ENCODE data around the gene ZNF688.
"Not testable (repeated sequence)": the region's sequence is repeated elsewhere in the genome, so short reads cannot be mapped to it uniquely, and the experiment has no call there.

The ZNF688 gene

GRCh38 chr16:30557707-30557956 lies 13.9 kb downstream of the ZNF688 start:
- DNase-seq (ENCODE audit: low read depth): no peak

GRCh38 chr16:30556125-30556473 lies 15.4 kb downstream of the ZNF688 start:
- DNase-seq (ENCODE audit: low read depth): no peak

GRCh38 chr16:30555315-30556124 lies 16.0 kb downstream of the ZNF688 start:
- DNase-seq (ENCODE audit: low read depth): no peak

GRCh38 chr16:30554557-30555314 lies 16.8 kb downstream of the ZNF688 start:
- DNase-seq (ENCODE audit: low read depth): no peak

GRCh38 chr16:30553393-30553899 lies 18.1 kb downstream of the ZNF688 start:
- no peak for DNase-seq (ENCODE audit: low read depth)

GRCh38 chr16:30552956-30553355 lies 18.6 kb downstream of the ZNF688 start:
- DNase-seq (ENCODE audit: low read depth): no peak

- no peak for DNase-seq (ENCODE audit: low read depth)
Observed at GRCh38 chr16:30551781-30552180, 19.7 kb downstream of the ZNF688 start.

- DNase-seq (ENCODE audit: low read depth): no peak
Observed at GRCh38 chr16:30548416-30549253, 22.9 kb downstream of the ZNF688 start.

- no peak for DNase-seq (ENCODE audit: low read depth)
Observed at GRCh38 chr16:30546115-30546514, 25.4 kb downstream of the ZNF688 start.

- DNase-seq (ENCODE audit: low read depth): no peak
Observed at GRCh38 chr16:30543067-30543466, 28.4 kb downstream of the ZNF688 start.

- no peak for DNase-seq (ENCODE audit: low read depth)
Observed at GRCh38 chr16:30541502-30542329, 29.8 kb downstream of the ZNF688 start.

GRCh38 chr16:30540916-30541464 lies 30.5 kb downstream of the ZNF688 start:
- DNase-seq (ENCODE audit: low read depth): not testable (repeated sequence)

- DNase-seq (ENCODE audit: low read depth): not testable (repeated sequence)
Observed at GRCh38 chr16:30539986-30540526, 31.5 kb downstream of the ZNF688 start.

- DNase-seq (ENCODE audit: low read depth): no peak
Observed at GRCh38 chr16:30539000-30539964, 32.2 kb downstream of the ZNF688 start.

- not testable (repeated sequence) for DNase-seq (ENCODE audit: low read depth)
Observed at GRCh38 chr16:30536391-30537024, 35.0 kb downstream of the ZNF688 start.

- no peak for DNase-seq (ENCODE audit: low read depth)
Observed at GRCh38 chr16:30535777-30536190, 35.7 kb downstream of the ZNF688 start.

GRCh38 chr16:30535106-30535776 lies 36.3 kb downstream of the ZNF688 start:
- DNase-seq (ENCODE audit: low read depth): no peak

- peak; percentile 76 for DNase-seq (ENCODE audit: low read depth)
Observed at GRCh38 chr16:30534368-30535105, 37.0 kb downstream of the ZNF688 start, which contains the start of gene ZNF747. Gene ZNF747, minus strand, starts transcription at chr16:30534858. Its CDS starts 179 bp downstream, at chr16:30534679.

Data from stimulated activated CD8-positive, alpha-beta memory T cell treated with anti-CD3 and anti-CD28 coated beads, Interleukin-15, amount 100 ng/mL, for 24 hours (primary cell).